Panc1 (cell line): ENCODE measurements around the gene MRPL41. TPM values are rescaled to one million over a fixed set of nuclear protein-coding genes. Genes with fewer than 3 reads are reported as not detected.

Experiments used
- ATAC-seq: fragments of 200-7000 bp; cut with Tn5 transposase; 2 replicates; pipeline ENCODE4 v1.9.1; 2020; ENCODE audit warnings: mild to moderate bottlenecking, moderate library complexity
- BruUV-seq: library from RNA; stranded (reverse); fragments of 400-500 nt; replicated peaks from 2 replicates; lab custom pipeline; 2021; lab: Mats Ljungman, UMichigan
- CTCF ChIA-PET: fragments of 300-600 bp; sonication (Branson Sonifier 250); formaldehyde crosslinking; loops from one replicate; lab custom pipeline; 2022; ENCODE audit warnings: antibody characterized with exemption; lab: Charles Lee
- POLR2A ChIA-PET: fragments of 300-600 bp; sonication (Branson Sonifier 250); formaldehyde crosslinking; loops from one replicate; lab custom pipeline; 2022; ENCODE audit warnings: antibody characterized with exemption; lab: Charles Lee
- DNase-seq: peaks from one replicate; pipeline ENCODE4 v3.0.0-alpha.2; 2010; ENCODE audit warnings: low read depth, low spot score
- H3K27ac ChIP-seq: 2 replicates; pipeline ENCODE4 v1.5.1; 2011; ENCODE audit warnings: mild to moderate bottlenecking, low read length, inconsistent platforms
- H3K27me3 ChIP-seq: fragments of 200-500 bp; sonication (Bioruptor generic); 2 replicates; pipeline ENCODE4 v1.6.0; 2014; ENCODE audit warnings: low read length, inconsistent platforms; ENCODE audit not compliant: control insufficient read depth, insufficient read depth
- H3K36me3 ChIP-seq: fragments of 200-500 bp; sonication (Bioruptor generic); 2 replicates; pipeline ENCODE4 v1.5.1; 2014; ENCODE audit warnings: inconsistent platforms, mild to moderate bottlenecking, low read length, moderate library complexity; ENCODE audit not compliant: control insufficient read depth, insufficient read depth
- H3K4me1 ChIP-seq: 2 replicates; pipeline ENCODE4 v1.5.1; 2011; ENCODE audit warnings: inconsistent platforms, mild to moderate bottlenecking, low read length, moderate library complexity; ENCODE audit not compliant: control insufficient read depth, insufficient read depth
- H3K4me3 ChIP-seq, 2 experiments: 2 replicates each; pipeline ENCODE4 v1.5.1; 2011 to 2012; ENCODE audit warnings: low read depth in 2 of 2, low read length in 2 of 2, mild to moderate bottlenecking in 2 of 2, inconsistent platforms in 1 of 2, moderate library complexity in 1 of 2
- H3K9me3 ChIP-seq: fragments of 200-500 bp; sonication (Bioruptor generic); 2 replicates; pipeline ENCODE4 v1.5.1; 2014; ENCODE audit warnings: low read depth, mild to moderate bottlenecking, inconsistent platforms, low read length, moderate library complexity; ENCODE audit not compliant: control insufficient read depth, insufficient read depth
- CTCF ChIP-seq: fragments of 450-650 bp; IDR thresholded peaks from 2 replicates; pipeline ENCODE4 v1.5.1; 2017; ENCODE audit warnings: mild to moderate bottlenecking
- POLR2AphosphoS5 ChIP-seq: IDR thresholded peaks from 2 replicates; pipeline ENCODE4 v1.6.1; 2012; ENCODE audit warnings: mild to moderate bottlenecking, low read depth, low read length, moderate library complexity
- REST ChIP-seq, 2 experiments: IDR thresholded peaks; 2 replicates each; pipeline ENCODE4 v1.6.1; 2011 to 2012; ENCODE audit warnings: low read depth in 2 of 2, control low read depth in 1 of 2, low read length in 1 of 2, mild to moderate bottlenecking in 1 of 2, moderate library complexity in 1 of 2; ENCODE audit not compliant: insufficient read depth in 1 of 2
- SIN3A ChIP-seq: IDR thresholded peaks from 2 replicates; pipeline ENCODE4 v1.6.1; 2012; ENCODE audit warnings: low read depth, mild to moderate bottlenecking, low read length, moderate library complexity, borderline replicate concordance; ENCODE audit not compliant: insufficient read depth
- TCF7L2 ChIP-seq: IDR thresholded peaks from 2 replicates; pipeline ENCODE4 v1.6.1; 2011; ENCODE audit warnings: mild to moderate bottlenecking, low read depth, low read length, inconsistent platforms
- in situ Hi-C: cut with HindIII; loops from 2 replicates; pipeline ENCODE4 v1.10.0; 2016; ENCODE audit warnings: low sequenced_read_pairs, low pct_unique_long_range_greater_than_20kb
- intact Hi-C: fragments of 100-400 bp; cut with micrococcal nuclease; formaldehyde crosslinking; loops from one replicate; pipeline ENCODE4 v1.10.0; 2022; ENCODE audit not compliant: unreplicated experiment
- total RNA-seq: library from RNA; stranded (reverse); gene quantifications from one replicate; pipeline ENCODE4 v1.2.1, GENCODE V29; 2021; ENCODE audit not compliant: unreplicated experiment

Gene MRPL41
- total RNA-seq, 1 experiment from 2014 or later, result 86.4 TPM

- H3K9me3 ChIP-seq, result no peaks in the 10 kb centered on the region
- BruUV-seq, result no TSS peak
- ChIA-PET POLR2A (no interaction called here), CTCF (no interaction called here)
- in situ Hi-C loops (no loop called here), intact Hi-C loops (no loop called here)
- no peak overlapping the region for H3K27ac ChIP-seq
- DNase-seq (no peak), ATAC-seq (no peak)
- no peaks in the 10 kb centered on the region for H3K36me3 ChIP-seq
- no peaks in the 10 kb centered on the region for H3K4me1 ChIP-seq
- H3K27me3 ChIP-seq, result no peaks in the 10 kb centered on the region
- TF ChIP-seq TCF7L2 (no peak), POLR2AphosphoS5 (no peak), REST (IDR thresholded peaks at IDR 0.05; ENCODE audit: insufficient read depth in 1 of 2, low read depth in 2 of 2, low read length in 1 of 2) (no peak), SIN3A (no peak), CTCF (no peak)
- no peak overlapping the region for H3K4me3 ChIP-seq
Measured at GRCh38 chr9:137522746-137523455, 28.8 kb upstream of the MRPL41 start.

- in situ Hi-C loops, result no loop called here
- H3K27me3 ChIP-seq, result no peaks in the 10 kb centered on the region
- TF ChIP-seq REST (IDR thresholded peaks at IDR 0.05; ENCODE audit: insufficient read depth in 1 of 2, low read depth in 2 of 2, low read length in 1 of 2) (no peak), POLR2AphosphoS5 (no peak), TCF7L2 (no peak), SIN3A (no peak), CTCF (no peak)
- no TSS peak for BruUV-seq
- H3K4me3 ChIP-seq, result no peak overlapping the region
- POLR2A ChIA-PET, result no interaction called here
- CTCF ChIA-PET, result interaction anchor here (0.8 kb wide), 1 partner anchor 12 kb away, joined by 6 read pairs; no protein-coding TSS in a partner anchor
- H3K9me3 ChIP-seq, result no peaks in the 10 kb centered on the region
- no peaks in the 10 kb centered on the region for H3K4me1 ChIP-seq
- intact Hi-C loops, result no loop called here
- no peaks in the 10 kb centered on the region for H3K36me3 ChIP-seq
- no peak for DNase-seq
- H3K27ac ChIP-seq, result no peak overlapping the region
- ATAC-seq, result no peak
Measured at GRCh38 chr9:137524161-137524980, 27.3 kb upstream of the MRPL41 start.
